ENCODE measurements around the gene MMP26.

MMP26 gene

DNA sequence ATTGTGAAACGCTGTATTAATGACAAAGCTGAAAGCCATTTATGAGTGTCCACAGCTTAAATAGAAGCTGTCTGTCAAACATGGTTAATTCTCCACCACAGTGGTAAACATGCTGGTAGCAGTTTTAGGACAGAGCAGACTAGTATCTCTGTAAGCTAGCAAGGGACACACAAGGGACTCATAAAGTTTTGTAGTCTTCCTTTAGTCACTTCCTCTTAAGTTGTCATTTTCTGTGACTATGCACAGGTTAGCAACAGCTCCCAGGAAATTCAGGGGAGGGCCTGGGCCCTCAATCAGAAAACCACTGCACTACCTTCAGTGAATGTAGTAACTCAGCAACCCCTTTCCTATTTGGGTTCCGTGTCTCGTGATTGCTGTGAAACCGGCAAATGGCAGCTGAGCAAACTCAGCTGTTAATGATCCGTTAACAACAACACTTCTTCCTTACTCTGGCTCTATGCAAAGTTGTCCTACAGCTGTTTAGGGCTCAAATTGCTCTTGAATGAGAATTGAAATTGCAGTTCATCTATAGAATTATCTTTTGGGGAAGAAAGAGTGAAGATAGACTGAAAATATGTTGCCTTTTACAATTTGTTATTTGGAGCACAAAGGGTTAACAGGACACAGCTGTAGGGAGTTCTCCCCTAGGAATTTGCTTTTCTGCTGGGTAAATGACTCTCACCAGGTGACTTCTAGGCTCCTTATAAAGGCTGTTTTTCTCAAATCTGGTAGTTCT, at the start of gene MMP26:
Gene MMP26, plus strand, starts transcription at position 731 of the 736 bp plus-strand sequence.
- no peak for DNase-seq (ENCODE audit: low read depth in 2 of 2)

DNA sequence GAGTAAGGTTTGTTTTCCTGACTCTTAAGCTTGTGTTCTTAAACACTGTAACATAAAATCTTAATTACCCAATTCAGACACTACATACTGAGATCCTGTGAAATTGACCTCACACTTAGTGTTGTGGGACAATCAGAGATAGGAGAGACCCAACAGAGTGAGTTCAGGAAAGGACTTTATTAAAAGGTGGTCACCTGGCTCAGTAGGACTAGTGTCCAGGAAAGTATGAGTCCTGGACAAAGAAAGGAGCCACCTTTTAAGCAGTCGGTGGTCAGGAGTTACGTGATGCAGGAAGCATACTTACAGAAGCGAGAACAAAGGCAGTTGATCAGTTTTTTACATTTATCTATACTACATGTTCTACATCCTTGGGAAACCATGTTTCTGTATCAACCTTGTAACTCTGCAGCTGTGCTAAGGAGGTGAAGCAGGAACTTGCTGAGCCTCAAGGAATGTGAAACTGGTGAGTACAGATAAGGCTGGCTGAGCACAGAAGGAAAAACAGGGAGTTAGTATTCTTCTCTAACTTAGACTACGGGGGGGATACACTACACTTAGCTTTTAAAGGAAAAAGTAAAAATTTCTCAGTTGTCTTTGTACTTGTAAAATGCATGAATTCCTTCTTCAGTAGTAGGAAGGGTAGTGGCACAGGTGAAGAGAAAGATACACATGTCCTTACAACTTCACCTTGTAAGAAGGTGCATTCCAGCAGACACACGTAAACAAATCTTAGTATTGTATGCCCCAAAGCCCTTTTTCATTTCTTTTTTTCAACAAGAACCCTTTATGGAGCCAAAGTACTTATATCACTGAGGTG, 45.7 kb upstream of the MMP26 start:
- no peak for DNase-seq (ENCODE audit: low read depth in 2 of 2)

DNA sequence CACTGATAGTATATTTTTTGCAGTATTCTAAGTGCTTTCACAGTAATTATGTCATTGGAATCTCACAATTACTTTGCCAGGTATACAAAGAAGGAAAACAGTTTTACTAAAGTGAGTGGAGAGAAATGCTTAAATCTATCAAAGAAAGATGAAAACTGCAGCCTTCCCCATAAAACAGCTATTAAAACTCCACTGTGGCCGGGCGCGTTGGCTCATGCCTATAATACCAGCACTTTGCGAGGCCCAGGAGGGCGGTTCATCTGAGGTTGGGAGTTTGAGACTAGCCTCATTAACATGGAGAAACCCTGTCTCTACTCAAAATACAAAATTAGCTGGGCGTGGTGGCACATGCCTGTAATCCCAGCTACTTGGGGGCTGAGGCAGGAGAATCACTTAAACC, 41.7 kb upstream of the MMP26 start:
- no peak for DNase-seq (ENCODE audit: low read depth in 2 of 2)

DNA sequence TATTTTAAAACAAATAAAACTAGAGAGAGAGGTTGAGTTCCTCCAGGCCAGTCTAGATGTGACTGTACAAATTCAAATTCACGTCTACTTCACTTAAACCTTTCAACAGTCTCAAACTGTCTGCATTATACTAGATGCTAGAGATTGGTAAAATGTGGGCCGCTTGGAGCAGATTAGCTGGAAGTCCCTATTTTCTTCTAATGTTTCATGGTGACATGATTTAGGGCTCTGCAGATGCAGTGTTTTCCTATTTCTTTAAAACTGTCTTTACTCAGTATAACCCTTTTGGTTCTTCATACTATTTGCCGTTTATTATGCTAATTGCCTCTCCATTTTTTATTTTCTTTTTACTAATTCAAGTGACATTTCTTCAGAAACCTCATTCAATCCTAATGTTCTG, 40.4 kb upstream of the MMP26 start:
- no peak for DNase-seq (ENCODE audit: low read depth in 2 of 2)

DNA sequence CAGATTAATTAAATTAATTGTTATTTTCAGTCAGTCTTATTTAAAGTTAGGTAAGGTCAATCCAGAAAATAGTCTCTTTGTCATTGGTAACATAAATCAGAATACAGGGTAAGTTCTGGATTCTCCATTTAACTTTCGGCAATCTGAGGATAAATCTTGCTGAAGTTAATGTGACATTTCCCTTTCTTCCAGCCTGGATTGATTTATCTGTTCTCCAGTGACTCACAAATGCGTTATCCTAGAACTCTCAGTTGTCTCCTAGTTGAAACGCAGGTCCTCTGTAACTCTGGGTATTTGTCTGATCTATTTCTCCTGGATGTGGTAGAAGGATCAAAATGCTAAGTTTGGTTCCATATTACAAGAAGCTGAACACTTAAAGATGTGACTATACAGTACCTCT, 39.8 kb upstream of the MMP26 start:
- DNase-seq (ENCODE audit: low read depth in 2 of 2): no peak

DNA sequence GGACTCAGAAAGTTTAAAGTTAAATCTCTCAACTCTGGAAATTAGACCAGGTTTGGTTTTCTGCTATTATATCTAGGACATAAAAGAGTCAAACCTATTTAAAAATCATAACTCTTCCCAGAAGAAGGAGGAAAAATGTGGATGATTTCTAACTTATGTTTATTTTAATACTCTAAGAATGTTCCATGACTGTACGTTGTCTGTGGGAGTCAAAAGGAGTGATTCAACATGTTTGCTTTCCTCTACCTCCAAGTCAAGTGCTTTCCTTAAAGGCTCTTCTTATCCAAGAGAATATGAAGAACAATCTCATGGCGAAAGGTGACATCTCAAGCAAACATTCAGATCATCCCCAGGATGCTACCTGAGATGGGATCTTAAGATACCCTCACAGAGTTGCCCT, 39.2 kb upstream of the MMP26 start:
- no peak for DNase-seq (ENCODE audit: low read depth in 2 of 2)

DNA sequence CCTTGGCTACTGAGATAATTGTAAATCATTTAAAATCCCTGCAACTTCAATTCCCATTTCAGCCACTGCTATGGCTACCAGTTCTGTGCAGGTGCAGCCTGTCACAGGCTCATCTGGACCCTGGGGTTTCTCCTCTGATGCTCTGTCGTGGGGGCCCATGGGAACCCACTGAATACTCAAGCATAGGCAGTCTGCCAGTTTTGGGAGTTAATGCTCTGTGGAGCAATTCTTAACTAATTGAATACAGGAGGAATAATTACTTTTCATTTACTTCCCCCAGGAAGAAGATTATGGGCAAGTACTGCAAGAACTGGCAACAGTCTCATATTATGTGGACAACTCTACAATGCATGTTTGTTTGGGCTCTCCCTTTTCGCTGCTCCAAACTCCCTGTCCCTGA, 32.8 kb upstream of the MMP26 start:
- no peak for DNase-seq (ENCODE audit: low read depth in 2 of 2)

DNA sequence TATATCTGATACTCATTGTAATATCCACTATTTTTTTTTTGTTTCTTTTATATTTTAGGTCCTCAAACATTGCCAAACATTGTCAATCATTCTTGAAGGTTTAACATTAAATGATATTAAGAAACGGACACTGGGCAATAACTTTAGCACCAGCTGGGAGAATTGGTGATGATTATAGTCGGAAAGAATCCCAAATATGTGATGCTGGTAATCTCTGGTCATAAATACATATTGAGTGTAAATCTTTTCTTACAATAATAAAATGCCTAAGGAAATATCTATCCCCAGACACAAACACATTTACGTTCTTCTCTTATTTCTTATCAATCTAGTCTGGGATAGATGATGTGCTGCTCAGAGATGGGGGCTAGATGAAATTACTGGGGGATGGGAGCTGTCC, 32.1 kb upstream of the MMP26 start:
- DNase-seq (ENCODE audit: low read depth in 2 of 2): no peak

DNA sequence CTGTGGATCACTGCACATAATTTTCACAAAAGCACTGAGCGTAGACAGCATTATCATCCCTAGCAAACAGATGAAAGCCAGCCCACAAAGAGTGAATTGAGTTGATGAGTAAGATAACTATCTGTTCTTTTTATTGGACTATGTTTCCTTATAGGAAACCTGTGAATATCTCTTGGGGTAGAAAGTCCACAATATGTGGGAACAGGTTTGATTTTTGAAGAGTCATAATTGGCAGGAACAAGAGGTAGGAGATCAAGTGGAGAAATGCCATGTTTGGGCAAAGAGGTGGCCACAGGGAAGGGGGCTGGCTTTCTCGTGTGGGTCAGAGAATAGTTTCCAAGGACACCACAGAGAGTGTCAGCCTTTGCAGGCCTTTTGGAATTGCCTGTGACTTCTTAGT, 30.8 kb upstream of the MMP26 start:
- DNase-seq (ENCODE audit: low read depth in 2 of 2): no peak

DNA sequence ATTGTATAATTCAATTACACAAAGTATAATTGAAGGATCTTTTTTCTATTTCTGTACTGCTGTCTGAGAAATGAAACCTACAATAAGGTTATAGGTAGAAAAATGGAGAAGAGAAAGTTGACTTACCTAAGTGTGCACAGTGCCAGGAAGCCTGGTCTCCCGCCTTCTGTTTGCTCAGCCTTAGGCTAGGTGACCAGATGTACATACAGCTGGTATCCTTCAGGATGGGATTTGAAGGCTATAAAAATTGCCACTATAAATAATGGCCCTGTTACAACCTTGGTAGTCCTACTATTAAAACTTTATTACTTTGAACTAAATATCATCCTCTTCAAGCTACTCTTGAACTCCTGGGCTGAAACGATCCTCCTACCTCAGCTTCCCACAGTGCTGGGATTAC, 26.6 kb upstream of the MMP26 start:
- DNase-seq (ENCODE audit: low read depth in 2 of 2): no peak

DNA sequence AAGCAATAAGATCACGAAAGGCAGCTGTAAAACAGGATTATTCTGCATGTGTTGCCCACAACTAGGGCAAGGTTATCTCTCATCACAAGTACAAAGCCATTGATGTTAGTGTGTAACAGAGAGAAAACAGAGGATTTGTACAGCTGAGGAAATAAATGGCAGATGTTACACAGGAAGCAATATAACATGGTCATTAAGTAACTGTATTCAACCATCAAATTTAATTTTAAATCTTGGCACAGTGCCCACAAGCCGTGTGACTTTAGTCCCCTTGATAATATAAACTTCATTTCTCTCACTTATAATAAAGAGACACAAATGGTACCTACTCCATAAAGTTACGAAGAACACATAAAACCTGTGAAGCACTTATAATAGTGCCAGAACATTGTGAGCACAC, 24.2 kb upstream of the MMP26 start:
- no peak for DNase-seq (ENCODE audit: low read depth in 2 of 2)

DNA sequence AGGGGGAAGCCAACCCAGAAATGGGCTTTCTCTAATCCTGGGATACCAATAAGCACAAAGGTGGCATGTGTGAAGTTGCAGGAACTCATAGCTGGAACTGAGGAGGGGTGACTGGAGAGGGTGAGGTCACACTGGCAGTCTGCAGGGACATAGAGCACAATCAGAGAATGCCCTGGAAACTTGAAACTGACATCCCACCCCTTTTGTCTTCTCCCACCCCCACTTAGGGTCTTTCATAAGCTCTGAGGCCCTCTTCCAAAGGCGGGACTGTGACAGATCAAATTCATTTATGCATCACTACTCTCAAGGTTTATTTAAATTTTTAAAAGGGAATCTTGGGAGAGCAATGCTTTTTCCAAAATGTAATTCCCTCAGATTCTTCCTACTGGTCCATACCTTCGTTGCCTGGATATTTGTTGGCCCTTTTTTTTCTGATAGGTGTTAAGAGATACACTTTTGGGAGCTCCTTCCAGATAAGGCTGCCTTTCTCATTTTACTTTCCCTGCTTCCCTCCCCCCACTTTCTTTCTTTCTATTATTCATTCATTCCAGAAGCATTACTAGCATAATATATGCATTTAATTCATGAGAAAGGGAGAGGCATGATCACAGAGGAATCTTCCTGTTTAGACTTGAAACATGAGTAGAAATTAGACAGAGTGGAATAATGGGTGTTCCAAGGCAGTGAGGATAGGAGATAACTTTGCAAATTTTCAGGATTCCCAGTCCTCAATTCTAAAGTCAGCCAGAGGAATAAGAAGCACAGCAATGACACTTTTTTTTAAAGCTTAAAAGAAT, 21.8 kb upstream of the MMP26 start:
- no peak for DNase-seq (ENCODE audit: low read depth in 2 of 2)

DNA sequence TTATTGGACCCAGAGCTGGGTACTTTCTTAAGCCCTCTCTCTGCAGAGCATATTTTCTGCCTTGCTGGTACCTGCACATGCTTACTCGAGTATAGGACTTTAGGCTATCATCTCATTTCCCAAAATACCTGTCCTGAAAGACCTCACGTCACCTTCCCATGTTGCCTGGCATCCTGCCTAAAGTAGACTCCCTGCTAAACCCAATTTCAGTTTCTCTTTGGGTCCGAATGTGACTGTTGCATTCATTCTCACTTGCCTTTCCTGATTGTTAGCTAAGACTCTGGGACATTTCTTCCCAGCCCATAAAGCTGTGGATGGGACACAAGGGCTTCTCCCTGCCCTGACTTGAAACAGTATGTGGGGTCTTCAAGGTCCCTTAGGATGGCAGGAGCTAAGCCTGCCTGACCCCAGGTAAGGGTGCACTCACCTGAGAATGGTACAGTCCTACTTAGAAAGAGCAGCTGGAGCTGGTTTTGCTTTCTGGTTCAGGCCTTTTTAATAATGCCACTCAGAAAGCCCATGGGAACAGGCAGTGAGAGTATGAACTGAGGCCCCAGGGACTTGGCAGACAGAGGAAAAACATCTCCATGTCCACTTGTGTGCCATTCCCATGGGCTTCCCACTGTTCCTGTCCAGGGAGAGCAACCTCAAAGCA, 19.8 kb upstream of the MMP26 start:
- no peak for DNase-seq (ENCODE audit: low read depth in 2 of 2)

DNA sequence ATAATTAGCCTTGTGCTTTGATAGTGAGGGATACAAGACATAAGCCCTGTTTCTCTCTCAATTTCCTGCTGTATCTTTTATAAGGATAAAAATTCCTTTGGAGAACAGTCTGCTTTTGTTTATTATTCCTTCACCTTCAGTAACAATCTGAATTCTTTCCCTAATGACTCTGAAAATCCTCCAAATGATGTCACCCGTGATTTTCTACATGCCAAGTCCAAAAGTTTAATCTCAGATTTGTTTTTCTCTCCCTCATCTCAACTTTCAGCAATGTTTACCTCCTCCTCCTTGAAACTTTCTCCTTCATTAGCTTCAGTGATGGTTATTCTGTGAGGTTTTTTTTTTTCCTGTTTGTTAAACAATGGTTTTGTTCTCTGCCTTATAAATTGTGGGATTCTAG, 9.1 kb upstream of the MMP26 start:
- DNase-seq (ENCODE audit: low read depth in 2 of 2): no peak

DNA sequence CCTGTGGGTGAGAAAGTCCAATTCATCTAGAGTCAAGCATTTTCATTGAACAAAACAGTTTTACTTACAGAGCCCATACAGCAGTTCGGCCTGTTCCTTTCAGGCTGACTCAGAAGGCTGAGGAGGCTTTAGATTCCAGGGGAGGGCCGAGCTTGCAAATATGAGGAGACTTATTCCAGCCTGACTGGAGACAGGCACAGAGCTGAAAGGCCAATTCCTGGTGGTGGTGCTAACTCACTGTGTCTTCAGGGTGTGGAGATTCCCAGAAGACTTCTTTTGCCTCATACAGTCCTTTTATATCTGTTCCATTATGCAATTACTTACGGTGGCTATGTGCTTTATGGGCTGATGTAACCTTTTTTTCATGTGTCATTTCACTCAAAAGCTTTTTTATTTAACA, 7.0 kb upstream of the MMP26 start, which contains the start of gene OR51E2:
Gene OR51E2, minus strand, starts transcription at position 269 of the 400 bp plus-strand sequence. CDS start 15,142 bp downstream, outside the sequence.
- DNase-seq (ENCODE audit: low read depth in 2 of 2): no peak

DNA sequence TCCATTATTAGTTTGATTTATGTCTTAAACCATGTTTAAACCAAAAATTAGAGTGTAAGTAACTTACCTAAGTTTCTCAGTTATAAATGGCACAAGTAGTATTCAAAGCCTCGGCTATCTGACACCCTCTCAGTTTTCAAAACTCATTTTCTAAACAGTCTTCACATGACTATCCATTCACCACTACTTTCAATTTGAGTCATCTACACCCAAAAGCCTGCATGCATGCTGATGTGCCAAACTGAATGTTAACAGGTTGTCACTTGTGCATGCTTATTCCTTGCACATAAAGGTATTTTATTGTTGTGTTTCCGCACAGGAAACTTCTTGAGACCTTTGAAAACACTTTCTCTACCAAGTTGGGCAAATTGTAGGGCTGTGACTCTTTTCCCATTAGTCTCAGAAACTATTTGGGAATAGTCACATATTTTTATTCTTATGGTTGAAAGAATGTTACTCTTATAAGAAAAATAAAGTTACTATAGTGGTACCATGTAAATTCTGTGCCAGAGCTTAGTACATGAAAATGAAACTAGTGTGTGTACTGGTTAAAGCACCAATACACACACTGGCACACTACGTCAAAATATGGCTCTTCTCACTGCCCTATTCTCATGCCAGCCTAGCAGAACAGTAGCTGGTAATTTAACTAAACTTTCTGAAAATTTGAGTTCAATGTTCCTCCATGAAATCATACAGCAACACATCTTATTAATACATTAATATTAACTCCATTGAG, 4.7 kb upstream of the MMP26 start:
- no peak for DNase-seq (ENCODE audit: low read depth in 2 of 2)

DNA sequence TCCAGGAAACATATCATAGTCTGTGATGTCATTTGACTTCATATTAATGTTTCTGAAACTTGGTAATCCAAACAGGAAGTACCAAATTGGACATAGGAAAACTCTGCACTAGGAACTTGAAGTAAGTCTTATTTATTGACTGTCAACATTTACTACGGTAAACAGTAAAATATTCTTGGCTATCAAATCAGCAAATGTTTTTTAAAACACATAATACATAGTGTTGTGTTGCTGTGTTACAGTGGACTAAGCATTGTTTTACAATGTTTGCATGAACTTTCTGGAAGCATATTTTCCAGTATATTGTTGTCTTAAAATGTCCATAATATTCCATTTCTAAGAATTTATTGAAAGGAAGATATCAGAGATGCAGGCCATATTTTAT, 4.2 kb upstream of the MMP26 start:
- no peak for DNase-seq (ENCODE audit: low read depth in 2 of 2)

DNA sequence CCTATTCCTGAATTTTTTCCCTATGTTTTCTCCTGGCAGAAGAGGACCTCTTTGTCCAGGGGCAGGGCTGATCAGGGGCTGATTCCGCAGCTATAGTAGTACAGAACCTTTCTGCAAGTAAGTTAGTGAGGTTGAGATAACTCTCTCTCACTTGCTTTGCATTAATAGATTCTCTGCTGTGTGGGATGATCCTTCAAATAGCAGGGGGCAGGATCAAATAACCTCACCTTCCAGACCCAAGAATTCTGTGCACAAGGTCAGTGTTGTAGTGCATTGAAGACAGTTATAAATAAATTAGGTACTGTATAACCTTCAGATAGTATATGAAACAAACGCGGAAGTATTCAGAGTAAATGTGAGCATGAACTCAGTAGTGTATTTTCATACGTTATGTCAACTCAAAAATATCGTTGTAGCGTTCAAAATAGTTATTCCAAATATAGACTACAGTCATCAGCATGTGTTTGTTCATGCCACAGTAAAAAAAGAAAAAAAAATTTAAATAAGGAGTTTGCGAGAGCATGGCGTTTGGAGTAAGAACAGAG, 278 bp downstream of the MMP26 start:
- DNase-seq (ENCODE audit: low read depth in 2 of 2): no peak

DNA sequence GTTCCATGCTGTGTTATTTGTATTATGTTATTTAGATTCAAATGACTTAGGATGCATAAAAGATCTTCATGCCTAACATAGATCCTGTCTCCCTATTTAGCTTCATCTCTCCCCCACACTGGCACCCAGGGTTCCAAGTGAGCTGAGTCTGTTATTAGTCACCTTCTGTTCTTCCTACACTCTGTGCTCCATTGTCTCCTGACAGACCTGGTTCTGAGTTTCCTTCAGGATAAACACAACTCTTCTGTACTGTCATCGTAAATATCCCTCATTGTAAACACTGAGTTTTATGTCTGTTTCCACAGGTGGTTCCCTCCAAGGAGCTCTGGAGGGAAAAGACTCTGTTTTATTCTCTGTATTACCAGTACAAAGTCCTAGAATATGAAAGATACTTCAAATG, 8.7 kb downstream of the MMP26 start:
- no peak for DNase-seq (ENCODE audit: low read depth in 2 of 2)

DNA sequence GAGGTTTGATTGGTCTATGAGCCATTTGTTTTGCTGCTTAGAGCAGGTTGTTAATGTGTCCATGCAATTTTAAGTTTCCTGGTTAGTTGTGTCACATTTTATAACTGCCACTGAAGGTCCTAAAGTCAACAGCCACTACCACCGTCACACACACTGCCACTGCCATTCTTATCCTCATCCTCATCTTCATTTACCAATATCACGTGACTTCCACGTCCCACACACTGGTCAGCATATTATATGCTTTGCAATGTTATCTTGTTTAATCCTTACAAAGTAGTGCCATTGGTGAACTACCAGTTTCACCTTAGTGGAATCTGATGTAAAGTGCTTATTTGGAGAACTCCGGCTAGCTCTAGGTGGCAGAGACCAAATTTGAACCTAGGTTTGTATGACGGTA, 9.7 kb downstream of the MMP26 start:
- no peak for DNase-seq (ENCODE audit: low read depth in 2 of 2)
